Glutamatergic neuron (in vitro differentiated cells): ENCODE results near the gene PTP4A2. TPM values are rescaled to one million over a fixed set of nuclear protein-coding genes. Genes with fewer than 3 reads are reported as not detected.
A peak's percentile ranks its signal among the peaks of the same experiment; 100 is the strongest.

Source experiments
- DNase-seq: peaks from one replicate; pipeline ENCODE4 v3.0.0; 2022
- H3K27ac Mint-ChIP-seq: one replicate; pipeline ENCODE4 v1.8.0; 2020; ENCODE audit warnings: mild to moderate bottlenecking, mixed read lengths, inconsistent platforms; ENCODE audit not compliant: unreplicated experiment
- H3K27me3 Mint-ChIP-seq: one replicate; pipeline ENCODE4 v1.8.0; 2020; ENCODE audit warnings: mild to moderate bottlenecking, moderate library complexity, mixed read lengths, inconsistent platforms; ENCODE audit not compliant: unreplicated experiment
- H3K36me3 Mint-ChIP-seq: one replicate; pipeline ENCODE4 v1.8.0; 2020; ENCODE audit warnings: mild to moderate bottlenecking, mixed read lengths, inconsistent platforms; ENCODE audit not compliant: unreplicated experiment
- H3K4me1 Mint-ChIP-seq: one replicate; pipeline ENCODE4 v1.8.0; 2020; ENCODE audit warnings: mild to moderate bottlenecking, low read depth, mixed read lengths, inconsistent platforms; ENCODE audit not compliant: unreplicated experiment
- H3K4me3 Mint-ChIP-seq: one replicate; pipeline ENCODE4 v1.8.0; 2020; ENCODE audit warnings: mild to moderate bottlenecking, mixed read lengths, inconsistent platforms; ENCODE audit not compliant: unreplicated experiment
- H3K9me3 Mint-ChIP-seq: one replicate; pipeline ENCODE4 v1.8.0; 2020; ENCODE audit warnings: mild to moderate bottlenecking, moderate library complexity, mixed read lengths, inconsistent platforms; ENCODE audit not compliant: unreplicated experiment
- CTCF ChIP-seq: fragments of 200-600 bp; sonication (generic); IDR thresholded peaks from one replicate; pipeline ENCODE4 v1.5.0; 2021; ENCODE audit not compliant: partially characterized antibody, unreplicated experiment
- long read RNA-seq: library from polyadenylated mRNA; unstranded; transcript quantifications from one replicate; pipeline ENCODE4 v2.0.0, GENCODE V29; 2020; ENCODE audit not compliant: unreplicated experiment
- total RNA-seq: library from RNA; stranded (reverse); fragmentation: NEBNext Ultra II Directional; extraction: Animal tissue kit (Norgen Biotek cat#: 25700); gene quantifications from one replicate; pipeline ENCODE4 v1.2.1, GENCODE V29; 2021; ENCODE audit not compliant: unreplicated experiment

Gene PTP4A2
- 120 TPM for total RNA-seq
- long read RNA-seq, transcript PTP4A2-221 (6 exons, 3,921 nt), result major isoform, 7 of 15 reads
- long read RNA-seq, partial matches to known transcripts, result 0 of 15 reads
- long read RNA-seq, other reads (novel, unspliced or antisense), result 5 of 15 reads

GRCh38 chr1:31938184-31938975 is at the start of gene PTP4A2:
Gene PTP4A2 (minus strand): TSS chr1:31938368. CDS start chr1:31919065, 19,303 bp downstream.
- Mint-ChIP-seq H3K27me3 (peaks cover 3% of the 10 kb centered on the region), H3K36me3 (no peaks in the 10 kb centered on the region), H3K9me3 (peaks cover 3% of the 10 kb centered on the region), H3K27ac (peak within 1 kb of the TSS; percentile 92), H3K4me3 (peak within 1 kb of the TSS; percentile 96), H3K4me1 (peaks cover 23% of the 10 kb centered on the region)
- peak; percentile 58 for TF ChIP-seq CTCF
- peak; percentile 92 for DNase-seq

- DNase-seq, result peak; percentile 58
- Mint-ChIP-seq H3K4me3 (peak overlapping the region; percentile 56), H3K4me1 (peaks cover 17% of the 10 kb centered on the region), H3K27me3 (no peaks in the 10 kb centered on the region), H3K36me3 (no peaks in the 10 kb centered on the region), H3K9me3 (peaks cover 5% of the 10 kb centered on the region), H3K27ac (peak overlapping the region; percentile 84)
- no peak for TF ChIP-seq CTCF
These were observed 49.0 kb upstream of the PTP4A2 start for GRCh38 chr1:31987135-31987619.

- Mint-ChIP-seq H3K27me3 (no peaks in the 10 kb centered on the region), H3K4me1 (peaks cover 22% of the 10 kb centered on the region), H3K36me3 (no peaks in the 10 kb centered on the region), H3K27ac (no peak overlapping the region), H3K4me3 (no peak overlapping the region), H3K9me3 (peaks cover 7% of the 10 kb centered on the region)
- TF ChIP-seq CTCF, result no peak
- DNase-seq, result no peak
These were observed 47.3 kb upstream of the PTP4A2 start for GRCh38 chr1:31985430-31985829.

GRCh38 chr1:31984419-31985347 is 46.5 kb upstream of the PTP4A2 start:
- peaks cover 7% of the 10 kb centered on the region for H3K9me3 Mint-ChIP-seq
- no peaks in the 10 kb centered on the region for H3K27me3 Mint-ChIP-seq
- no peak for DNase-seq
- H3K4me1 Mint-ChIP-seq, result peaks cover 20% of the 10 kb centered on the region
- H3K27ac Mint-ChIP-seq, result no peak overlapping the region
- no peak overlapping the region for H3K4me3 Mint-ChIP-seq
- no peak for TF ChIP-seq CTCF
- no peaks in the 10 kb centered on the region for H3K36me3 Mint-ChIP-seq
